Gastroesophageal sphincter (tissue), 4 donors: ENCODE measurements around the gene SPTLC1. TPM values are rescaled to one million over a fixed set of nuclear protein-coding genes. Genes with fewer than 3 reads are reported as not detected.
"Not testable (repeated sequence)": the region's sequence is repeated elsewhere in the genome, so short reads cannot be mapped to it uniquely, and the experiment has no call there.

Experiments used
- ATAC-seq: fragments of 150-250 bp; one replicate; pipeline ENCODE4 v1.9.1; 2016; ENCODE audit warnings: mild to moderate bottlenecking, moderate library complexity
- H3K27ac ChIP-seq, 4 donors: fragments of 200-600 bp; sonication (generic) in 3 of 4; 1 replicate in 3 of 4; 2 replicates in 1 of 4; pipeline ENCODE4 v1.5.1; 2016 to 2019
- H3K27me3 ChIP-seq: fragments of 200-600 bp; sonication (generic); one replicate; pipeline ENCODE4 v1.5.1; 2019
- H3K36me3 ChIP-seq, 2 donors: fragments of 200-600 bp; sonication (generic); one replicate each; pipeline ENCODE4 v1.5.1; 2019; ENCODE audit warnings: control low read depth in 1 of 2
- H3K4me1 ChIP-seq, 3 donors: fragments of 200-600 bp; sonication (generic); 1 replicate in 2 of 3; 2 replicates in 1 of 3; pipeline ENCODE4 v1.5.1; 2016 to 2019; ENCODE audit warnings: control low read depth in 2 of 3
- H3K4me3 ChIP-seq, 2 donors: fragments of 200-600 bp; sonication (generic); one replicate each; pipeline ENCODE4 v1.5.1; 2019; ENCODE audit warnings: mild to moderate bottlenecking in 1 of 2, moderate library complexity in 1 of 2
- H3K9me3 ChIP-seq, 3 donors: fragments of 200-600 bp; sonication (generic); one replicate each; pipeline ENCODE4 v1.5.1; 2017 to 2019; ENCODE audit warnings: control low read depth in 2 of 3
- EP300 ChIP-seq: sonication (generic); formaldehyde crosslinking; IDR thresholded peaks from one replicate; pipeline ENCODE4 v1.6.1; 2017; ENCODE audit warnings: antibody characterized with exemption, mild to moderate bottlenecking
- POLR2A ChIP-seq, 2 donors: fragments of 450-650 bp; IDR thresholded peaks; one replicate each; pipeline ENCODE4 v1.6.1; 2017; ENCODE audit warnings: antibody characterized with exemption in 2 of 2, mild to moderate bottlenecking in 2 of 2, moderate library complexity in 1 of 2
- POLR2AphosphoS5 ChIP-seq: sonication (generic); formaldehyde crosslinking; IDR thresholded peaks from one replicate; pipeline ENCODE4 v1.6.1; 2017; ENCODE audit warnings: antibody characterized with exemption
- WGBS, 2 donors: methylation state at CpG; one replicate each; pipeline ENCODE4 v1.1.5; 2018; ENCODE audit warnings: low coverage in 1 of 2; 5-methylcytosine and 5-hydroxymethylcytosine counted together
- total RNA-seq, 4 donors: library from RNA; depleted of rRNA; stranded (reverse); fragments of >200 nt; gene quantifications; one replicate each; pipeline ENCODE4 v1.1.0, GENCODE V29; 2016
- TF ChIP-seq, protein P1 (sequence below), 4 experiments: fragments of 200-600 bp in 2 of 4; fragments of 450-650 bp in 2 of 4; sonication (generic) in 1 of 4; IDR thresholded peaks; one replicate each; pipeline ENCODE4 v1.5.1; 2017 to 2019; ENCODE audit warnings: antibody characterized with exemption in 4 of 4, mild to moderate bottlenecking in 2 of 4, moderate library complexity in 2 of 4

The SPTLC1 gene
- total RNA-seq, 4 donors from 2014 or later = 56.0 to 73.9 (median 64.0) TPM

GRCh38 chr9:92160786-92161185 is 45.6 kb upstream of the SPTLC1 start:
- Histone ChIP-seq H3K4me1 (no peaks in the 10 kb centered on the region), H3K4me3 (no peak overlapping the region), H3K27ac (no peak overlapping the region), H3K27me3 (peaks cover 5% of the 10 kb centered on the region), H3K9me3 (peaks cover 0 to 16% (median 0%) of the 10 kb centered on the region in 3 donors), H3K36me3 (no peaks in the 10 kb centered on the region)
- no peak for ATAC-seq
- no peak for TF ChIP-seq POLR2A (IDR thresholded peaks at IDR 0.05)
- no peak for TF ChIP-seq EP300
- TF ChIP-seq POLR2AphosphoS5 = no peak
- TF ChIP-seq, protein P1, sequence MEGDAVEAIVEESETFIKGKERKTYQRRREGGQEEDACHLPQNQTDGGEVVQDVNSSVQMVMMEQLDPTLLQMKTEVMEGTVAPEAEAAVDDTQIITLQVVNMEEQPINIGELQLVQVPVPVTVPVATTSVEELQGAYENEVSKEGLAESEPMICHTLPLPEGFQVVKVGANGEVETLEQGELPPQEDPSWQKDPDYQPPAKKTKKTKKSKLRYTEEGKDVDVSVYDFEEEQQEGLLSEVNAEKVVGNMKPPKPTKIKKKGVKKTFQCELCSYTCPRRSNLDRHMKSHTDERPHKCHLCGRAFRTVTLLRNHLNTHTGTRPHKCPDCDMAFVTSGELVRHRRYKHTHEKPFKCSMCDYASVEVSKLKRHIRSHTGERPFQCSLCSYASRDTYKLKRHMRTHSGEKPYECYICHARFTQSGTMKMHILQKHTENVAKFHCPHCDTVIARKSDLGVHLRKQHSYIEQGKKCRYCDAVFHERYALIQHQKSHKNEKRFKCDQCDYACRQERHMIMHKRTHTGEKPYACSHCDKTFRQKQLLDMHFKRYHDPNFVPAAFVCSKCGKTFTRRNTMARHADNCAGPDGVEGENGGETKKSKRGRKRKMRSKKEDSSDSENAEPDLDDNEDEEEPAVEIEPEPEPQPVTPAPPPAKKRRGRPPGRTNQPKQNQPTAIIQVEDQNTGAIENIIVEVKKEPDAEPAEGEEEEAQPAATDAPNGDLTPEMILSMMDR (IDR thresholded peaks at IDR 0.05) = no peak
- WGBS, 2 donors = 97% methylated on average over 4 of the region's 10 CpGs; no CpG with 5 or more reads in 1 of the 2 donors

GRCh38 chr9:92159058-92159457 is 43.8 kb upstream of the SPTLC1 start:
- Histone ChIP-seq H3K27me3 (peaks cover 5% of the 10 kb centered on the region), H3K27ac (no peak overlapping the region), H3K4me1 (peaks cover 0 to 2% (median 0%) of the 10 kb centered on the region in 3 donors), H3K36me3 (no peaks in the 10 kb centered on the region), H3K9me3 (no peaks in the 10 kb centered on the region), H3K4me3 (no peak overlapping the region)
- whole genome bisulfite sequencing, 2 donors = 82 to 100% methylated on average over 1 to 5 of the region's 5 CpGs
- ATAC-seq = no peak
- TF ChIP-seq POLR2A (IDR thresholded peaks at IDR 0.05) = no peak
- no peak for TF ChIP-seq POLR2AphosphoS5
- TF ChIP-seq, protein P1 (IDR thresholded peaks at IDR 0.05) = no peak
- no peak for TF ChIP-seq EP300

- TF ChIP-seq, protein P1 (IDR thresholded peaks at IDR 0.05) = no peak
- no peak for TF ChIP-seq POLR2A (IDR thresholded peaks at IDR 0.05)
- TF ChIP-seq EP300 = no peak
- TF ChIP-seq POLR2AphosphoS5 = no peak
- no peak for ATAC-seq
- peaks cover 1% of the 10 kb centered on the region for H3K27me3 ChIP-seq
- WGBS, 2 donors = 92 to 100% methylated on average over 1 to 5 of the region's 10 CpGs
- H3K4me1 ChIP-seq = peaks cover 0 to 10% (median 0%) of the 10 kb centered on the region in 3 donors
- no peak overlapping the region for H3K4me3 ChIP-seq
- no peaks in the 10 kb centered on the region for H3K36me3 ChIP-seq
- no peak overlapping the region for H3K27ac ChIP-seq
- no peaks in the 10 kb centered on the region for H3K9me3 ChIP-seq
These were observed 42.9 kb upstream of the SPTLC1 start for GRCh38 chr9:92158097-92158601.

DNA sequence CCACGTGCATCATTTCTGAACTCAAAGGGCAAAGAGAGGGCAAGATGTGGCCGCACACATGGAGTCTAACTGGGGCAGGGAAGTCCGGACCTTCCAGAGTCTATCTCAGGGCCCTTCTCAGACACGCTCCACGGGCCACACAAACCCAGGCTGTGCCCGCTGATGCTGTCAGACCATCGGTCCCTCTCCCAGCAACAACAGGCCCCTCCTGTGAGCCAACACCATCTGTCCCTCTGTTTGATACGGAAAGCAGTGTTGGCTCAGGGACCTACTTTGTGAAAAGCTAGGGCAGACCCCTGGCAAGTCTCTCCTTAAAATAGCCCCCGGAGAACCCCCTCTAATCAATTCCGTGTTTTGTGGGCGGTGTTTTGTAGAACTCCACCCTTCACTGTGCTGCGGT is 40.5 kb upstream of the SPTLC1 start:
- H3K27me3 ChIP-seq, H3K4me3 ChIP-seq, H3K36me3 ChIP-seq, H3K27ac ChIP-seq, ATAC-seq, H3K9me3 ChIP-seq: not testable (repeated sequence)
- 90% methylated on average over 6 of the region's 12 CpGs; no CpG with 5 or more reads in 1 of the 2 donors for WGBS, 2 donors
- H3K4me1 ChIP-seq = peaks cover 0 to 18% (median 0%) of the 10 kb centered on the region in 3 donors

DNA sequence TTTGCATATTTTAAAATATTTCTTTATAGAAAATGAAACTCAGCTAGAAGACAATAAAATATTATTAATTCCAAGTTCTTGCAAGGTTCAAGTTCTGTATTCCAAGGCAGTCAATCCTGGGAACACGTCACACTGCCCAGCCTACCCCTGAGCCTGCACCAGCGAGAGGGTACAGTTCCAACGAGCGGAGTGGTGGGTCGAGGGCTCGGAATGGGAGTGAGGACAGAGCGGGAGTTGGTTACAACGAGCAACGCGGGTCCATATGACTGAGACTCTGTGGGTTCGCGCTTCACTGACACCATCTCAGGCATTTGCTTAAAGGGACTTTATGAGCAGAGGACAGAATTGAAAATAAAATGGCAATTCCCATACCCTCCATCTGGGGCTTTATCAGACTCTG is 40.0 kb upstream of the SPTLC1 start:
- Histone ChIP-seq H3K9me3 (no peaks in the 10 kb centered on the region), H3K4me3 (no peak overlapping the region), H3K36me3 (no peaks in the 10 kb centered on the region), H3K4me1 (peaks cover 0 to 18% (median 0%) of the 10 kb centered on the region in 3 donors), H3K27ac (no peak overlapping the region), H3K27me3 (no peaks in the 10 kb centered on the region)
- TF ChIP-seq, protein P1 (IDR thresholded peaks at IDR 0.05) = no peak
- TF ChIP-seq POLR2A (IDR thresholded peaks at IDR 0.05) (no peak), EP300 (no peak), POLR2AphosphoS5 (no peak)
- ATAC-seq = no peak
- 87 to 89% methylated on average over 11 to 12 of the region's 12 CpGs for WGBS, 2 donors

DNA sequence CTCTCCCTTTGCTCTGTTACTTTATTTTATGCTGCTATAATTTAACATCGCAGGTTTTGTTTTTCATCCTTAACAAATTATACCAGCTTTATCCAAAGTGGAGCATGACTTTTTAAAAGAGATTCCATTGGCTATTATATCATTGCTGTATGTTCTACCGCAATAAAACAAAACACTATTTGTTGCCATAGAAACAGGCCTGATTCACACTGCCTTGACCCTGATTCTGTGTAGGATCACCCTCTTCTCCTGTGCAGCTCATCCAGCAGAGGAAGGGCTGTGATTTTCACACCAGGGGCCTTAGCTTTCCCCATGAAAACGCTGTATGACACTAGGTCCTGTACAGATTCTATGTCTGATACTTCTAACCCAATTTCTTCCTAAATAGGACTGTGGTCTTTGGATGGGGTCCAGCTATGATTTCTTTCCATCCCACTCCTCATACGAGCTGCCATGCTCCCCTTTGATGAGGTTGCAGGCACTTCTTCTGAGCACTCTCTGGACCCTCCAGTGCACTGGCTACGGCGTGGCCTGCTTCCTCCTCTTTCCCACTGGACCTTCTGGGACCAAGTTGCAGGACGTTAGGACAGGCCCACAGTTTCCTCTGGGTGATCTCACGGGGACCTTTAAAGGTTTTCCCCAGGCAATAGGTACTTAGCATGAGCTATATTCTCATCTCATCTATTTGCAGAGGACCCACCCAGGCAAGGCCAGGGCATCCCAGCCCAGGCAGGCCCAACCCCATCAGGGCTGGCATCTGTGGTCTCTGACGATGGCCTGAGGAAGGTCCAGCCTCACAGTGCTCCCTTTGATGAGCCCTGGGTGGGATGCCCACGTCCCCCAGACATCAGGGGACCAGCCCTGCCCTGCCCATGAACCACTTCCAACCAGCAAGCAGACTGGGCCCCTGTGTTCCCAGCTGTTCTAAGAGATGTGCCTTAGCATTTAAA is 38.5 kb upstream of the SPTLC1 start:
- H3K27ac ChIP-seq, H3K4me3 ChIP-seq, H3K27me3 ChIP-seq, ATAC-seq, H3K36me3 ChIP-seq, H3K9me3 ChIP-seq: not testable (repeated sequence)
- peaks cover 0 to 18% (median 0%) of the 10 kb centered on the region in 3 donors for H3K4me1 ChIP-seq
- WGBS, 2 donors = 39 to 54% methylated on average over 4 to 5 of the region's 10 CpGs
